Sigmoid colon (tissue), 7 donors: Measurements from ENCODE around the gene ZNF2. TPM values are rescaled to one million over a fixed set of nuclear protein-coding genes. Genes with fewer than 3 reads are reported as not detected.

Source experiments
- DNase-seq: peaks from one replicate; pipeline ENCODE4 v3.0.0-alpha.2; 2019
- H3K27ac ChIP-seq, 4 donors: fragments of 200-600 bp; sonication (generic); one replicate each; pipeline ENCODE4 v1.5.1; 2016 to 2019; ENCODE audit warnings: mild to moderate bottlenecking in 1 of 4
- H3K27me3 ChIP-seq, 3 donors: fragments of 200-600 bp; sonication (generic); one replicate each; pipeline ENCODE4 v1.5.1; 2019; ENCODE audit warnings: mild to moderate bottlenecking in 1 of 3
- H3K36me3 ChIP-seq, 4 donors: fragments of 200-600 bp; sonication (generic); one replicate each; pipeline ENCODE4 v1.5.1; 2016 to 2019
- H3K4me1 ChIP-seq, 4 donors: fragments of 200-600 bp; sonication (generic); one replicate each; pipeline ENCODE4 v1.5.1; 2017 to 2019
- H3K4me3 ChIP-seq, 4 donors: fragments of 200-600 bp; sonication (generic); one replicate each; pipeline ENCODE4 v1.5.1; 2017 to 2019; ENCODE audit warnings: mild to moderate bottlenecking in 2 of 4, moderate library complexity in 1 of 4
- H3K9me3 ChIP-seq, 4 donors: fragments of 200-600 bp in 3 of 4; sonication (generic) in 3 of 4; one replicate each; pipeline versions ENCODE4 v1.5.1 to v1.6.1; 2013 to 2019
- CTCF ChIP-seq, 4 experiments: fragments of 450-650 bp in 3 of 4; fragments of 200-600 bp in 1 of 4; IDR thresholded peaks; one replicate each; pipeline ENCODE4 v1.5.1; 2016 to 2019; ENCODE audit warnings: antibody characterized with exemption in 4 of 4, mild to moderate bottlenecking in 3 of 4, moderate library complexity in 2 of 4
- EP300 ChIP-seq, 4 donors: sonication (generic); formaldehyde crosslinking; IDR thresholded peaks; one replicate each; pipeline ENCODE4 v1.6.1; 2017; ENCODE audit warnings: antibody characterized with exemption in 4 of 4
- POLR2A ChIP-seq, 2 donors: fragments of 450-650 bp; IDR thresholded peaks; one replicate each; pipeline ENCODE4 v1.6.1; 2016; ENCODE audit warnings: antibody characterized with exemption in 2 of 2, mild to moderate bottlenecking in 2 of 2, moderate library complexity in 2 of 2
- POLR2AphosphoS5 ChIP-seq, 4 donors: sonication (generic); formaldehyde crosslinking; IDR thresholded peaks; one replicate each; pipeline ENCODE4 v1.6.1; 2017; ENCODE audit warnings: antibody characterized with exemption in 4 of 4
- WGBS, 2 donors: extraction: QIAGEN DNeasy Blood & Tissue Kit; methylation state at CpG; one replicate each; pipeline ENCODE4 v1.1.7; 2013; 5-methylcytosine and 5-hydroxymethylcytosine counted together
- intact Hi-C: fragments of 100-400 bp; cut with DNase I; formaldehyde crosslinking; loops from one replicate; pipeline ENCODE4 v1.15.1; 2023
- polyA plus RNA-seq, 3 donors: library from polyadenylated mRNA; stranded (reverse); fragments of 200-250 nt; gene quantifications; one replicate each; pipeline ENCODE4 v1.2.3, GENCODE V29; 2013
- total RNA-seq, 4 donors: library from RNA; depleted of rRNA; stranded (reverse); fragments of >200 nt; gene quantifications; one replicate each; pipeline ENCODE4 v1.1.0, GENCODE V29; 2016
- donor health status: healthy with polysubstance abuse.
- donor health status: Bipolar disorder and iron deficiency.
- donor health status: healthy.

ZNF2 gene
- total and polyA plus RNA-seq, 7 donors: 1.6 to 5.8 (median 2.8) TPM; not detected in 1

- peak; percentile 78 for DNase-seq
Observed at GRCh38 chr2:95158891-95159619, 6.6 kb upstream of the ZNF2 start.

DNA sequence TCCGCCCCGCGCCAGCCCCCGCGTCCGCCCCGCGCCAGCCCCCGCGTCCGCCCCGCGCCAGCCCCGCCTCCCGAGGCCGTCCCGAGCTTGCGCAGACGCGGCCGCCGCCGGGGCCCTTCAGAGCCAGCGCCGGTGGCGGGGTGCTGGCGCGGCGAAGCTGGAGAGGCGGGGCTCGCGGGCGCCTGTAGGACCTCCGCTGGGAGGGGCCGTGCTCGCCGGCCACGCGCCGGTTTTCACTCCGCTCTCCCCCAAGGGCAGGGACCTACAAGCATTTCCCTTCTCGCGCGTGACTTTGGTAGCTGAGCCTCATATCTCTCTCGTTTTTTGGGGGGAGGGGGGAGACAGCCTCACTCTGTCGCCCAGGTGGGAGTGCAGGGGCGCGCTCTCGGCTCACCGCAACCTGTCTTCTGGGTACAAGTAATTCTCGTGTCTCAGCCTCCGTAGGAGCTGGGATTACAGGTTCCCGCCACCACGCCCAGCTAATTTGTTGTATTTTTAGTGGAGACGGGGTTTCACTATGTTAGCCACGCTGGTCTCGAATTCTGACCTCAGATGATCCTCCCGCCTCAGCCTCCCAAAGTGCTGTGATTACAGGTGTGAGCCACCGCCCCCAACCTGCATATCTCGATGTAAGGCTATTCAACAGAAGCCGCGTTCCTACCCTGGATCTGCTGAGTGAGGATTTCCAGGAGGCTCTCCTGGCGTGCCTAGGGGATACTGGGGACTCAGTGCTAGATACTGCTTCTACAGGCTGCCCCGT is 5.7 kb upstream of the ZNF2 start, which contains the start of gene ZNF514:
Gene ZNF514, minus strand, starts transcription at position 159 of the 760 bp plus-strand sequence. CDS start 6,595 bp downstream, outside the sequence.
- H3K9me3 ChIP-seq: no peaks in the 10 kb centered on the region
- TF ChIP-seq CTCF (IDR thresholded peaks at IDR 0.05) (no peak), POLR2AphosphoS5 (IDR thresholded peaks at IDR 0.05) (peak in 3 of 4 donors; percentile 16 to 24 (median 21)), POLR2A (IDR thresholded peaks at IDR 0.05) (no peak)
- H3K27me3 ChIP-seq: no peaks in the 10 kb centered on the region
- intact Hi-C loops: loop anchor here (1.0 to 10.0 kb wide), 3 partner anchors 39 to 1105 kb away; partner anchors contain the start of genes CIAO1, MRPS5, TMEM127 and ZNF892
- H3K4me3 ChIP-seq: peak within 1 kb of the TSS; percentile 71 to 80 (median 75)
- peaks cover 0 to 22% (median 8%) of the 10 kb centered on the region in 4 donors for H3K36me3 ChIP-seq
- peaks cover 0 to 28% (median 23%) of the 10 kb centered on the region in 4 donors for H3K4me1 ChIP-seq
- peak; percentile 92 for DNase-seq
- WGBS, 2 donors: 4 to 10% methylated on average over 64 of the region's 64 CpGs
- peak within 1 kb of the TSS; percentile 84 to 91 (median 90) for H3K27ac ChIP-seq

More at GRCh38 chr2:95158891-95159619, 6.6 kb upstream of the ZNF2 start:
- H3K4me1 ChIP-seq: peaks cover 0 to 20% (median 16%) of the 10 kb centered on the region in 4 donors
- intact Hi-C loops: no loop called here
- TF ChIP-seq EP300 (IDR thresholded peaks at IDR 0.05): no peak
- TF ChIP-seq POLR2A (IDR thresholded peaks at IDR 0.05): no peak
- no peak for TF ChIP-seq CTCF (IDR thresholded peaks at IDR 0.05)
- TF ChIP-seq POLR2AphosphoS5 (IDR thresholded peaks at IDR 0.05): no peak
- peak overlapping the region; percentile 71 to 80 (median 75) for H3K4me3 ChIP-seq
- no peaks in the 10 kb centered on the region for H3K9me3 ChIP-seq
- H3K27ac ChIP-seq: peak overlapping the region; percentile 84 to 91 (median 88)
- H3K36me3 ChIP-seq: peaks cover 5 to 30% (median 15%) of the 10 kb centered on the region in 4 donors
- no peaks in the 10 kb centered on the region for H3K27me3 ChIP-seq
- WGBS, 2 donors: 1 to 2% methylated on average over 58 of the region's 58 CpGs

- TF ChIP-seq POLR2A (IDR thresholded peaks at IDR 0.05): no peak
- TF ChIP-seq POLR2AphosphoS5 (IDR thresholded peaks at IDR 0.05): no peak
- no peak for TF ChIP-seq CTCF (IDR thresholded peaks at IDR 0.05)
- no peak for TF ChIP-seq EP300 (IDR thresholded peaks at IDR 0.05)
- intact Hi-C loops: loop anchor here (2.0 to 10.0 kb wide), 2 partner anchors 238 to 1100 kb away; partner anchors contain the start of genes CIAO1, FAHD2A and TMEM127
- Histone ChIP-seq H3K27me3 (no peaks in the 10 kb centered on the region), H3K36me3 (no peaks in the 10 kb centered on the region), H3K4me1 (peaks cover 0 to 26% (median 18%) of the 10 kb centered on the region in 4 donors), H3K4me3 (peak overlapping the region; percentile 66 to 82 (median 72)), H3K27ac (peak overlapping the region; percentile 90 to 97 (median 91)), H3K9me3 (no peaks in the 10 kb centered on the region)
- DNase-seq: no peak
- WGBS, 2 donors: 1% methylated on average over 9 of the region's 9 CpGs
Observed at GRCh38 chr2:95165030-95165370, 609 bp upstream of the ZNF2 start.

DNA sequence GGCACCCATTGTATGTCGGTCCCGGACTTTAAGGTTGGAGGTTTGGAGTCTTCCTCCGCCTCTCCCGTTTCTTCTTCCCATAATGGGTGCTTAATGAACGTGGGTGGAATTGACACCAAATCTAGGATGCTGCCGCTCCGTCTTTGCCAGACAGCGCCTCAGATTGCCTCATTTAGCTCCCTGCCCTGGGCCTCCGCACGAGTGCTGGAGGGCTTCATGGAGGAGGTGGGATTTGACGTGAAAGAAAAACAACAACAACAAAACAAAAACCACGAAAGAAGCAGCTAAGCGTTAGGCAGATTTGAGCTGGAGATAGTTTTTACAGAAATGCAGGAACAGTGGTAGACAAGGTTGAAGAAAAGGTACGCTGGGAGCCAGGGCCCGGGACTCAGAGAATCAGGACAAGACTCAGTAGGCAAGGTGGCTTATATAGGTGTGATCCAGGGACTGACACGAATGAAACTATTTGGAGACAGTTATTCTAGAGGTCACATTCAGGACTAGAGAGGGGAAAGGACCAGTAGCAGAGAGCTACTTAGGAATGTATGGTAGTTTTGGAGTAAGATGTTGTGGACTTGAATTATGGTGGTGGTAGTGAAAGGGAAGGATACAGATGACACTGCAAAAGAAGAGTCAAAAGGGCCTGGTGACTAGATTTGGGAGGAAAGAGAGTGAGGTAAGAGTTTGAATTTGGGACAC is 605 bp downstream of the ZNF2 start:
- intact Hi-C loops: loop anchor here (2.0 to 10.0 kb wide), 2 partner anchors 43 to 1099 kb away; partner anchors contain the start of genes CIAO1 and TMEM127
- H3K36me3 ChIP-seq: no peaks in the 10 kb centered on the region
- H3K4me3 ChIP-seq: peak overlapping the region; percentile 66 to 82 (median 72)
- H3K4me1 ChIP-seq: peaks cover 0 to 24% (median 18%) of the 10 kb centered on the region in 4 donors
- H3K27ac ChIP-seq: peak overlapping the region; percentile 90 to 97 (median 91)
- DNase-seq: no peak
- no peaks in the 10 kb centered on the region for H3K27me3 ChIP-seq
- 4 to 9% methylated on average over 16 of the region's 16 CpGs for WGBS, 2 donors
- no peaks in the 10 kb centered on the region for H3K9me3 ChIP-seq
- TF ChIP-seq EP300 (IDR thresholded peaks at IDR 0.05): no peak
- TF ChIP-seq POLR2AphosphoS5 (IDR thresholded peaks at IDR 0.05): no peak
- no peak for TF ChIP-seq CTCF (IDR thresholded peaks at IDR 0.05)
- TF ChIP-seq POLR2A (IDR thresholded peaks at IDR 0.05): no peak
